ENCODE measurements around the gene SYT13. TPM values are rescaled to one million over a fixed set of nuclear protein-coding genes. Genes with fewer than 3 reads are reported as not detected.

SYT13 gene, protein sequence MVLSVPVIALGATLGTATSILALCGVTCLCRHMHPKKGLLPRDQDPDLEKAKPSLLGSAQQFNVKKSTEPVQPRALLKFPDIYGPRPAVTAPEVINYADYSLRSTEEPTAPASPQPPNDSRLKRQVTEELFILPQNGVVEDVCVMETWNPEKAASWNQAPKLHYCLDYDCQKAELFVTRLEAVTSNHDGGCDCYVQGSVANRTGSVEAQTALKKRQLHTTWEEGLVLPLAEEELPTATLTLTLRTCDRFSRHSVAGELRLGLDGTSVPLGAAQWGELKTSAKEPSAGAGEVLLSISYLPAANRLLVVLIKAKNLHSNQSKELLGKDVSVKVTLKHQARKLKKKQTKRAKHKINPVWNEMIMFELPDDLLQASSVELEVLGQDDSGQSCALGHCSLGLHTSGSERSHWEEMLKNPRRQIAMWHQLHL
- not detected for total RNA-seq
- not detected for polyA plus RNA-seq

DNA sequence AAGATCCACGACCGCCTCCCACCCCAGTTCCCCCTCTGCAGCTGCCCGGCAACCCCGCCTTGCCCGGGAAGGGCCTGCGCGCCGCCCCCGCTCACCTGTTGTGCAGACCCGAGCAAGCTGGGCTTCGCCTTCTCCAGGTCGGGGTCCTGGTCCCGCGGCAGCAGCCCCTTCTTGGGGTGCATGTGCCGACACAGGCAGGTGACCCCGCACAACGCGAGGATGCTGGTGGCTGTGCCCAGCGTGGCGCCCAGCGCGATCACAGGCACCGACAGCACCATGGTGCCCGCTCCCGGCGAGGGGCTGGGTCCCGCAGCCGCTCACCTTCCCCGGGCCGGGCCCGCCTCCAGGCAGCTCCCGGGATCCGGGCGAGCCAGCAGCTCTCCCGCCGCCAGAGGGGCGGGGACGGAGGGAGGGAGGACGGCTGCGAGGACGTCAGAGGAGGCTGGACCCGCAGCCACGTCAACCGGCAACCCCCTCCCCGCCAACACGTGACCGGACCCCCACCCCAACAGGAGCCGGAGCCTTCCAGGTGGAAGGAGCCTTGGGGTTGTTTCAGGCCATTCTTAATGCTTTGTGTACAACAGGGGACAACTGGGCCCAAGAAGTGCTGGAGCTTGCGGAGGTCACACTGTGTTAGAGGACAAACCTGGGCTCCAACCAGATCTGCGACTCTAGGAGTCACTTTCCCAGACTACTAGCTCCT is at the start of gene SYT13:
Gene SYT13 (minus strand): TSS at position 412 of the 703 bp plus-strand sequence. CDS start 134 bp downstream, at position 278.
- Mint-ChIP-seq H3K4me1 (no peaks in the 10 kb centered on the region), H3K27ac (no peak within 1 kb of the TSS), H3K4me3 (no peak within 1 kb of the TSS), H3K9me3 (peaks cover 0 to 15% (median 0%) of the 10 kb centered on the region in 7 donors), H3K36me3 (no peaks in the 10 kb centered on the region), H3K27me3 (peaks cover 75% of the 10 kb centered on the region)
- Histone ChIP-seq H3K9me3 (ENCODE audit: control insufficient read depth in 2 of 2, low read length in 2 of 2) (no peaks in the 10 kb centered on the region), H3K4me1 (ENCODE audit: control insufficient read depth, insufficient read depth, low read length, poor library complexity, severe bottlenecking) (peaks cover 3% of the 10 kb centered on the region), H3K4me3 (ENCODE audit: low read depth, low read length) (no peak within 1 kb of the TSS), H3K27me3 (ENCODE audit: control insufficient read depth, insufficient read depth, low read length) (peaks cover 42% of the 10 kb centered on the region), H3K27ac (ENCODE audit: insufficient read depth, low read length, poor library complexity, severe bottlenecking) (no peak within 1 kb of the TSS), H3K36me3 (ENCODE audit: control insufficient read depth, insufficient read depth, low read length) (no peaks in the 10 kb centered on the region)
- ATAC-seq (ENCODE audit: low read depth in 2 of 2) (no peak), DNase-seq (no peak)

DNA sequence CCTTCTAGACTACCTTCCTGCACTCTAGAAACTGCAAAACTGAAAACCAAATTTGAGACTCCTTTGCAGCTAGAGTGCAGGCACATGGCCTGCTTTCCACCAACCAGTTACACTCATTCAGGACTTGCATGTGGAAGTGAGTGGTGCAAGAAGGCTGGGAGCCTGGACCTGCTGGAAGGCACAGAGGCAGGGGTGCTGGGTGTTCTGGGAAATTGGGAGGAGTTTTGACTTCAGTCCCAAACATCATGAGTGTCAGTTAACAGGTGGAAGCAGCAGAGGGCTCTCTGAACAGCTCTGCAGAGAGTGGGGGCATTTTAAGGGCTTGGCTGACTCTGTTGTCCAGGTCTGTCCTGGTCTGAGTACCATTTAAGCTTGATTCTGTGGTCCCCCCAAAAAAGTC is 49.3 kb upstream of the SYT13 start:
- peaks cover 3% of the 10 kb centered on the region for H3K27me3 ChIP-seq (ENCODE audit: control insufficient read depth, insufficient read depth, low read length)
- Mint-ChIP-seq H3K4me3 (no peak overlapping the region), H3K27me3 (peaks cover 29% of the 10 kb centered on the region), H3K36me3 (no peaks in the 10 kb centered on the region), H3K9me3 (no peaks in the 10 kb centered on the region), H3K27ac (no peak overlapping the region), H3K4me1 (peaks cover 0 to 13% (median 9%) of the 10 kb centered on the region in 4 donors)
- no peak for ATAC-seq (ENCODE audit: low read depth in 2 of 2)
- H3K4me3 ChIP-seq (ENCODE audit: low read depth, low read length), result no peak overlapping the region
- no peak overlapping the region for H3K27ac ChIP-seq (ENCODE audit: insufficient read depth, low read length, poor library complexity, severe bottlenecking)
- no peaks in the 10 kb centered on the region for H3K36me3 ChIP-seq (ENCODE audit: control insufficient read depth, insufficient read depth, low read length)
- H3K4me1 ChIP-seq (ENCODE audit: control insufficient read depth, insufficient read depth, low read length, poor library complexity, severe bottlenecking), result peaks cover 11% of the 10 kb centered on the region
- no peak for DNase-seq
- no peaks in the 10 kb centered on the region for H3K9me3 ChIP-seq (ENCODE audit: control insufficient read depth in 2 of 2, low read length in 2 of 2)

DNA sequence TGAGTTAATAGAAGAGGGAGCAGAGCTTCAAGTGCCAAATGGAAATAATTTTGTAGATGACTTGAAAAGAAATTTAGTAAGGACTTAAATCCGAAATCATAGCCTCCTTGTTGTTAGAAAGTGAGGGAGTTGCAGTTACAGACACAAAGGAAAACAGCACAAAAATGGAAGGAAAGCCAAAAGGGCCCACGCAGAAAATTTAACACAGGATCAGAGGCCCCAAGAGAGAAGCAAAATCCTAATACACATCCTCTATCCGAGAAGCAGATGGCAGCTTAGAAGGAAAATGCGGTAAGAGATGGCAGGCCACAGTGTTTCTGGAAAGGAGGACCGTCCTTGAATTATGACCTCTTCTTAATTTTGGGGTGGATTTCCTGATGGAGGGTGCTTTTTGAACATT is 48.7 kb upstream of the SYT13 start:
- Histone ChIP-seq H3K9me3 (ENCODE audit: control insufficient read depth in 2 of 2, low read length in 2 of 2) (no peaks in the 10 kb centered on the region), H3K4me3 (ENCODE audit: low read depth, low read length) (no peak overlapping the region), H3K27ac (ENCODE audit: insufficient read depth, low read length, poor library complexity, severe bottlenecking) (no peak overlapping the region), H3K36me3 (ENCODE audit: control insufficient read depth, insufficient read depth, low read length) (no peaks in the 10 kb centered on the region), H3K4me1 (ENCODE audit: control insufficient read depth, insufficient read depth, low read length, poor library complexity, severe bottlenecking) (peaks cover 5% of the 10 kb centered on the region), H3K27me3 (ENCODE audit: control insufficient read depth, insufficient read depth, low read length) (peaks cover 3% of the 10 kb centered on the region)
- ATAC-seq (ENCODE audit: low read depth in 2 of 2) (no peak), DNase-seq (no peak)
- H3K27me3 Mint-ChIP-seq, result peaks cover 23% of the 10 kb centered on the region
- H3K27ac Mint-ChIP-seq, result no peak overlapping the region
- H3K9me3 Mint-ChIP-seq, result no peaks in the 10 kb centered on the region
- peaks cover 0 to 7% (median 4%) of the 10 kb centered on the region in 4 donors for H3K4me1 Mint-ChIP-seq
- H3K4me3 Mint-ChIP-seq, result no peak overlapping the region
- H3K36me3 Mint-ChIP-seq, result no peaks in the 10 kb centered on the region

DNA sequence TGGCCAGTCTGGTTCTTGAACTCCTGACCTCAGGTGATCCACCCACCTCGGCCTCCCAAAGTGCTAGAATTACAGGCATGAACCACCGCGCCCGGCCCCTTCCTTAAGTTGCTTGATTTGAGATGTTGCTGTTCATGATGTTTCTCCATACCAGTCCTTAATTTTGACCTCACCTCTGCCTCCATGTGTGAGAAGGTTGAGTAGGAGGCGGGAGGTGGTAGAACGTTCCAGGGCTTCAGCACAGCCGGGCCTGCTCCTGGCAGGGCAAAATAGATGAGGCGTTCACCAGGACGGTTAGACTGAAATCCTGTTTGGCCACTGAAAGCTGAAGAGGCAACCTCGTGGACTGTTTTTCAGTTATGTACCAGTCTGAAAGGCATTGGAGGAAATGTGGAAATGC is 48.3 kb upstream of the SYT13 start:
- no peaks in the 10 kb centered on the region for H3K36me3 ChIP-seq (ENCODE audit: control insufficient read depth, insufficient read depth, low read length)
- peaks cover under 1% of the 10 kb centered on the region for H3K4me1 ChIP-seq (ENCODE audit: control insufficient read depth, insufficient read depth, low read length, poor library complexity, severe bottlenecking)
- no peaks in the 10 kb centered on the region for H3K36me3 Mint-ChIP-seq
- H3K27me3 Mint-ChIP-seq, result peaks cover 23% of the 10 kb centered on the region
- H3K4me1 Mint-ChIP-seq, result peaks cover 0 to 3% (median under 1%) of the 10 kb centered on the region in 4 donors
- no peak overlapping the region for H3K4me3 ChIP-seq (ENCODE audit: low read depth, low read length)
- no peak for DNase-seq
- H3K27ac Mint-ChIP-seq, result no peak overlapping the region
- H3K4me3 Mint-ChIP-seq, result no peak overlapping the region
- H3K9me3 ChIP-seq (ENCODE audit: control insufficient read depth in 2 of 2, low read length in 2 of 2), result no peaks in the 10 kb centered on the region
- no peak for ATAC-seq (ENCODE audit: low read depth in 2 of 2)
- H3K27ac ChIP-seq (ENCODE audit: insufficient read depth, low read length, poor library complexity, severe bottlenecking), result no peak overlapping the region
- no peaks in the 10 kb centered on the region for H3K9me3 Mint-ChIP-seq
- H3K27me3 ChIP-seq (ENCODE audit: control insufficient read depth, insufficient read depth, low read length), result peaks cover 3% of the 10 kb centered on the region

DNA sequence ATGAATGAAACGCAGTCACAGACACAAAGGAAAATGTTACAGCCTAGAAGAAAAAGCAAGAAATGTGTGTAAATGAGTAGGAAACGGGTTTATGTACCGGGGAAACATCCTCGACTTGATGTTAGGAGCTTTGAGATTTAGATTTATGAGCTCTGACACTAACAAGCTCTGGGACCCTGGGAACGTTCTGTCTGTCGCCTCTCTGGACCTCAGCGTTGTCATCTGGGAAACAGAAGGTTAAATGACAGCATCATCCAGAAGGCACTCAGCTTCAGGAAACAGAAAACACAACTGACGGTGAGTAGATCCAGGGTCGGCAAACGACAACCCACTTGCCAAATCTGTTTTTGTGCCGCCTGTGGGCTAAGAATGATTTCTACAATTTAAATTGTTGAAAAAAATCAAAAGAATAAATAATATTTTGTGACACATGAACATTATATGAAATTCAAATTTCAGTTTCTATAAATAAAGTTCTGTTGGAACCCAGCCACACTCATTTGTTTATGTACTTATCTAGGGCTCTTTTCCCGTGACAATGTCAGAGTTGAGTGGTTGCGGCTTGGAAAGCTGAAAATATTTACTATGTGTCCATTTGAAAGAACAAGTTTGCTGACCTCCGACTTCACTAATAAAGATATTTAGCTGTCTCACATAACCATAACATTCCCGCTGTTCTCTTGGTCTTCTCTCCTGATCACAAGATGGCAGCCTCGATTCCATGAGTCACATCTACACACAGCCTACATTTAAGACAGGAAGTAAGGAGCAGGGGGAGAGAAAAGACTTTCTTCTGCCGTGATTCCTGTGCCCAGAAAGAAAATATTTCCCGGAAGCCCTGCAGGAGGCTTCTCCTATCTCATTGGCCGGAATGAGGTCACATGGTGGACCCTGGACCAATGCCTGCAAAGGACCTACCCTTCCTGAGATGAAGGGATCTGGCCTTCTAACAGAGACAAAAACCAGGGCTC is 47.1 kb upstream of the SYT13 start:
- no peak overlapping the region for H3K27ac Mint-ChIP-seq
- H3K4me1 Mint-ChIP-seq, result no peaks in the 10 kb centered on the region
- ATAC-seq (ENCODE audit: low read depth in 2 of 2), result no peak
- no peaks in the 10 kb centered on the region for H3K4me1 ChIP-seq (ENCODE audit: control insufficient read depth, insufficient read depth, low read length, poor library complexity, severe bottlenecking)
- H3K27ac ChIP-seq (ENCODE audit: insufficient read depth, low read length, poor library complexity, severe bottlenecking), result no peak overlapping the region
- peaks cover 0 to 2% (median 0%) of the 10 kb centered on the region in 7 donors for H3K9me3 Mint-ChIP-seq
- no peaks in the 10 kb centered on the region for H3K27me3 ChIP-seq (ENCODE audit: control insufficient read depth, insufficient read depth, low read length)
- no peaks in the 10 kb centered on the region for H3K36me3 ChIP-seq (ENCODE audit: control insufficient read depth, insufficient read depth, low read length)
- peaks cover 21% of the 10 kb centered on the region for H3K27me3 Mint-ChIP-seq
- no peak overlapping the region for H3K4me3 ChIP-seq (ENCODE audit: low read depth, low read length)
- no peak for DNase-seq
- no peak overlapping the region for H3K4me3 Mint-ChIP-seq
- no peaks in the 10 kb centered on the region for H3K9me3 ChIP-seq (ENCODE audit: control insufficient read depth in 2 of 2, low read length in 2 of 2)
- no peaks in the 10 kb centered on the region for H3K36me3 Mint-ChIP-seq

DNA sequence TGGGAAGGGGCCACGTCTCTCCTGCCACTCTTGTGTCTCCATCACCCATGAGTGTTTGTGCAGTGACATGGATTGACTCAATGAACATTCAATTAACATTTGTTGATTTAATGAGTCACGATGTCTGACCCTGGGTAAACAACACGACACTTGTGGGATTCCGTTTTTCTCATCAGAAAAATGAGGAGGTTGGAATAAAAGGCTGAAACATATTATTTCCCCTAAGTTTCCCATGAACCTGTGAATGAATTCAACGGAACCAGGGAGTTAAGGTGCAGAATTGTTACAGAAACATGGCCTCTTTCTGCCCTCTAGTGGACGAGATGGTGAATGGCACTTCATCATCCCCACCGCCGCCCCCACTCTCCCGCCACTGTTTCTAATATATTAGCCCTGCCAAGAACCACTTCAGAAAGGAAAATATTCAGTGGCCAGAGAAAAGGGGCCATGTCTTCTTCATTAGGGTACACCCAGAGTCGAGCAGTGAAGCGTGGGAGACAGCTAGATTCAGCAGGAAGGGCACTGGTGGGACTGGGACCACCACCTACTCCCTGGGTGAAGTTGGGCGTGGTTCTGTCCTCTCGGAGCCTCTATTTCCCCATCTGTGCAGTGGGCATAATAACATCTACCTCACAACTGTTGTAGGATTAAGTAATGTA is 46.3 kb upstream of the SYT13 start:
- Histone ChIP-seq H3K27me3 (ENCODE audit: control insufficient read depth, insufficient read depth, low read length) (peaks cover 3% of the 10 kb centered on the region), H3K4me1 (ENCODE audit: control insufficient read depth, insufficient read depth, low read length, poor library complexity, severe bottlenecking) (no peaks in the 10 kb centered on the region), H3K4me3 (ENCODE audit: low read depth, low read length) (no peak overlapping the region), H3K9me3 (ENCODE audit: control insufficient read depth in 2 of 2, low read length in 2 of 2) (peaks cover 0 to 4% of the 10 kb centered on the region in 2 experiments), H3K36me3 (ENCODE audit: control insufficient read depth, insufficient read depth, low read length) (no peaks in the 10 kb centered on the region), H3K27ac (ENCODE audit: insufficient read depth, low read length, poor library complexity, severe bottlenecking) (no peak overlapping the region)
- ATAC-seq (ENCODE audit: low read depth in 2 of 2), result peak in 1 of 2 donors; percentile 56
- peak; percentile 17 to 37 (median 18) for DNase-seq
- Mint-ChIP-seq H3K36me3 (no peaks in the 10 kb centered on the region), H3K27me3 (peaks cover 27% of the 10 kb centered on the region), H3K9me3 (peaks cover 0 to 2% (median 0%) of the 10 kb centered on the region in 7 donors), H3K4me3 (no peak overlapping the region), H3K4me1 (no peaks in the 10 kb centered on the region), H3K27ac (no peak overlapping the region)

DNA sequence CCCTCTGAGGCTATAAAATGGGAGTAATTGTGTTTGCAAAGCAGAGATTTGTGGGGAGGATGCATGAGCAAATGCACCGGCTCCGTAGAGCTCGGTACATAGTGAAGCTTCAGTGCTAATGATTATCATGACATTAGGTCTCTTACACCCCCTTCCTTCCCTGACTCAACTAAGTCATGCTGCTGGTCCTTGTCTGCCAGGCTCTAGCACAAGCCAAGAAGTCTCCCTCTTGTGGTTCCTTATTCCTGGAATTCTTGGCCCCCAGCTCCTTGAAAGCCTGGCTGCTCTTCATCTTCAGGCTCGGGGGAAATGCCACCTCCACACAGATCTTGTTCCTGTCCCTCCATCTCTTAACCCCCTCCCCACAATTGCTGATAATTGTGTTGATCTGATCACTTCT is 45.7 kb upstream of the SYT13 start:
- DNase-seq, result no peak
- no peaks in the 10 kb centered on the region for H3K36me3 ChIP-seq (ENCODE audit: control insufficient read depth, insufficient read depth, low read length)
- no peaks in the 10 kb centered on the region for H3K4me1 Mint-ChIP-seq
- H3K4me3 Mint-ChIP-seq, result no peak overlapping the region
- H3K27me3 Mint-ChIP-seq, result peaks cover 30% of the 10 kb centered on the region
- H3K27me3 ChIP-seq (ENCODE audit: control insufficient read depth, insufficient read depth, low read length), result peaks cover 3% of the 10 kb centered on the region
- H3K36me3 Mint-ChIP-seq, result no peaks in the 10 kb centered on the region
- no peak overlapping the region for H3K27ac Mint-ChIP-seq
- no peak overlapping the region for H3K27ac ChIP-seq (ENCODE audit: insufficient read depth, low read length, poor library complexity, severe bottlenecking)
- H3K9me3 Mint-ChIP-seq, result peaks cover 0 to 3% (median 2%) of the 10 kb centered on the region in 7 donors
- no peaks in the 10 kb centered on the region for H3K4me1 ChIP-seq (ENCODE audit: control insufficient read depth, insufficient read depth, low read length, poor library complexity, severe bottlenecking)
- H3K4me3 ChIP-seq (ENCODE audit: low read depth, low read length), result no peak overlapping the region
- H3K9me3 ChIP-seq (ENCODE audit: control insufficient read depth in 2 of 2, low read length in 2 of 2), result peaks cover 0 to 8% of the 10 kb centered on the region in 2 experiments
- no peak for ATAC-seq (ENCODE audit: low read depth in 2 of 2)
